ENCODE measurements around the gene CAPN3.

GRCh38 chr15:42385980-42386700, 26.8 kb downstream of the CAPN3 start:
- TF ChIP-seq CTCF (IDR thresholded peaks at IDR 0.05) = no peak
- TF ChIP-seq POLR2A (IDR thresholded peaks at IDR 0.05) = no peak
